Mucosa of gallbladder (tissue), 1 donor: Measurements from ENCODE around the gene TMTC1. TPM values are rescaled to one million over a fixed set of nuclear protein-coding genes. Genes with fewer than 3 reads are reported as not detected.

Source experiments
- DNase-seq: peaks from one replicate; pipeline ENCODE4 v3.0.0-alpha.2; 2020; ENCODE audit warnings: low spot score
- total RNA-seq: library from RNA; stranded (reverse); gene quantifications from one replicate; pipeline ENCODE4 v1.2.1, GENCODE V29; 2021
- donor health status: DM: no; HTN: no; CAD: no.

The TMTC1 gene
- total RNA-seq, 1 donor from 2014 or later, result 20.6 TPM

DNA sequence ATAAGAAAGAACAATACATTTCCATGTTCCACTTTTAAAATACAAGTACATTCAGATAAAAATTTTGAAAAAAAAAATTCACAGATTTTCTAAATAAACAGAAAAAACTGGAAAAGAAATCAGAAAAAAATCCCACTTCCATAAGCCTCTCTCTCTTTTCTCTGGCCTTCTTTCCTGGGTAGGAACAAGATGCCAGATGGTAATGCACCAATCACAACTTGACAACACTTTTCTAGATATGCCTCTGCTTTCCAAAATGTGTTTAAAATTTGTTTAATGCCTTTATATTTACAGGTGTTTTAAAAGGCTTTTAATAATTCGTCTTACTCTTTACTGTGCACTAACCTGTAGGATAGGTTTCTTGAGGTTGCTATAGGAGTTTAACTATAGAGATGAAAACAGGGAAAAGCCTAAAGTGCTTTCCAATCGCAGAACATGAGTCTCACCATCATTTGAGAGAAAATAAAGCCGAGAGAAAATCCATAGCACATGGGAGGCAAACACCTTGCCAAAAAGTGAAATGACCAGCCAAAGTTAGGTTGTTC is 74.2 kb downstream of the TMTC1 start:
- no peak for DNase-seq

DNA sequence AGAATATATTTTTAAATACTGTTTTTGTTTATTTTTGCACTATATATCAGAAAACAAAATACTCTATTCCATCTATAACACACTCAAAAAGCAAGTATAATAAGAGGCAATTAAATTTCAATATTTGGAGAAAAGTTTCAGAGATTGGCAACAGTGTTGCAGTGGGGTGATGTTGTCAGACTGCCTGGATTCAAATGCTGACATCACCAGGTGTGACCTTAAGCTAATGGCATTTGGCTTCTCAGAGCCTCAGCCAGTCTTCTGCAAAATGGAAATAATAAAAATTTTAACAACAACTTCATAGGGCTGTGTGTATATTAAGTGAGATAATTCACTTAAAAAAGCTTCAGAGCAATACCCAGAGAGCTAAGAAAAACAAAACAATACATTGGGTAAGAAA is 74.7 kb downstream of the TMTC1 start:
- DNase-seq, result no peak

DNA sequence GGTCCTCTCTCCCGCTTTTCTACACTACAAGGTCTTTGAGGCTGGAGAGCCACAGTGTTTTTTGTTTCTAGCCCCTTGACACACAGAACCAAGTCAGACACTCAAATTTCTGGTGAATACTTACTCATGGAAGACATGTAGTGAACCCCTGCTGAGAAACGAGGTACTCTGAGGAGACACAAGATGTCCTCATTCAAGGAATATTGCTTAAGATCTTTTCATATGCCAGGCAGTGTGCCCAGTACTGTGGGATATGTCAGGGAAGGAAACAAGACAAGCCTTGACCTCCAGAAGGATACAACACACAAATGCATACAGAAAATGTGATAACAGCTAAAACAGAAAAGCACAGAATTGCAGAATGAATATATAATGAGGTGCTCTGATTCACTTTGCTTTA is 75.9 kb downstream of the TMTC1 start:
- no peak for DNase-seq

DNA sequence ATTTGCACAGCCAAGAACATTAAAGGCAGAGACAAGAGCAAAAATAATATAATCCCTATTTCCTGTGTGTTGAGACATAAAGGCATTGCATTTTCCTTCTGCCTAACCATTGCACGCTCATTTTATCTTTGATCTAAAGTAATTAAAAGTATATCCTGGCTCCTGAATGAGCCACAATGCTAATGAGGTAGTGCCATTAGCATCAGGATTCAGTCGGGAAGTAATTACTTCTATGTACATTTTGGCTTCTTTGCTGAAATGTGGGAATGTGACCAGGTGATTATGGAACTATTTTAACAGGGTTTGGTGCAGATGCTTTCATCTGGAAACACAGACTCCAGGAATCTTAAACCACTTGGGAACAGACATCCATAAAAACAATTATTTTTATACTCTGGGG is 77.4 kb downstream of the TMTC1 start:
- DNase-seq, result no peak

DNA sequence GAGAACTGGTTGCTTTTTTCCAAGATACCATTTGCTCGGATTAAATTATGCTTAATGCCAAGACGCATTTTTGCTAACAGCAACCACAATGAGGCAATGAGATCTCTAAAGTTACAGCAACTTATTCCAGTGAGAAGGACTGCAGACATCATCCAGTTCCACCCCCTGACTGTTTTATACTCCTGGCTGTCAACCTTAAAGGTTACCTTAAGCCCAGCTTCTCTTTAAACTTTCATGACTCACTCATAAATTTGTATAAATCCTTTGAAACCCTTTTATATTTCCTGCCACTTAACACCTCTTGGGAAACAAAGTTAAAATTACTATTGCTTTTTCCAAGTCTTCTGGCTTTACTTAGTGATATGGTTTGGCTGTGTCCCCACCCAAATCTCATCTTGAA is 80.2 kb downstream of the TMTC1 start:
- no peak for DNase-seq

DNA sequence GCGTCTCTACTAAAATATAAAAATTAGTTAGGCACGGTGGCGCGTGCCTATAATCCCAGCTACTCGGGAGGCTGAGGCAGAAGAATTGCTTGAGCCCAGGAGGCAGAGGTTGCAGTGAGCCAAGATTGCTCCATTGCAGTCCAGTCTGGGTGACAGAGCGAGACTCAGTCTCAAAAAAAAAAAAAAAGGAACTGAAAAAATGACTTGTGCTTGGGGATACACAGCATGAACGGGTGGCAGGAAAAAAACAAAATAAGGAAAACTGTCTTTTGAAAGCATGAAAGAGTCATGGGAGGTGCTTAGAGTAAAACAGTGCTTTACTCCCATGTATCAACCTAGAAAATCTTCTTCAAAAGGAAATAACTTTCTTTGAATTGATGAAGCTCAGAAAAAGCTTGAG is 80.8 kb downstream of the TMTC1 start:
- DNase-seq, result no peak

DNA sequence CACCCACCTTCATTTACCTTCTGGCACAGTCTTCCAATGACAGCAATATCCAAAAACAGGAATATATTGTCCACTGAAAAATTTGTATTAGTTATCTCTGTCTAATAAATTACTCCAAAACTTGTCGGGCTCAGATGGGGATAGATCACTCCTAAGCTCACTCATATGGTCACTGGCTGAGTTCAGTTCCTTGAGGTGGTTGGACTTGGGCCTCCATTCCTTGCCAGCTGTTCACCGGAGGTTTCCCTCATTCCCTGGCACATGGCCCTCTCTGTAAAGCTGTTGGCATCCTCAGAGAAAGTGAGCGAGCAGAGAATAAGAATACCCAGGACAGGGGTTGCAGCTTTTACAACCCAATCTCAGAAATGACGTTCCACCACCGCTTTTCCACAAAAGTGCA is 81.5 kb downstream of the TMTC1 start:
- DNase-seq, result no peak

DNA sequence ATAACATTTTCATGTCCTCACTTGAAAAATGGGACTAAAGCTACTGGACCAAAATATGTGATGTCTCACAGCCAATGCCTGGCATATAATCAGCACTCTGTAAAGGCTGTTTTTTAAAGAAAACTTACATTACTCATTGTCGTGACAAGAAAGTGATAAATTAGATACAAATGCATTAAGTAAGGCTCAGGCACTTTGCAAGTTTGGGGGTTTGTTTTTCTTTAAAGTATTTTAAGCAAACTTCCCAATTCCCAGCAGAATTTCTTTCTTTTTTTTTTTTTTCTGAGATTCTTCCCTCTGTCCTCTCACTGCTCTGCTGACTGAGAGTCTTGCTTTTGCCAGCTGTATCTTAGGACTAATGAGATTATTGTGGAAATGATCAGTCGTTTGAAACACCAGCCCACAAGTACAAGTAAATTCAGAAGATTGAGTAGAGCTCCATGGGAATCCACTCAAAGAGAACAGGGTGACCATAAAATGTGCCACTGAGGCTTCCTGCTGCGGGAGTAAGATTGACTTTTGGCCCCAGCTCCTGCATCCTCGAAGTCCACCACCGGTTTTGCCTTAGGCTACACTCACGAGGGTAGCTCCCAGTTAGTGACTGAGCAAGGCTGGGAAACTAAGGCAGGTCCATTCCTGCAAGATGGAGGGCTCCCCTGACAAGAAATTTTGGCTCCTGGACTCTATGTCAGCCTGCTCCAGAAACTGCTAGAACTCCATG is 82.8 kb downstream of the TMTC1 start:
- no peak for DNase-seq

DNA sequence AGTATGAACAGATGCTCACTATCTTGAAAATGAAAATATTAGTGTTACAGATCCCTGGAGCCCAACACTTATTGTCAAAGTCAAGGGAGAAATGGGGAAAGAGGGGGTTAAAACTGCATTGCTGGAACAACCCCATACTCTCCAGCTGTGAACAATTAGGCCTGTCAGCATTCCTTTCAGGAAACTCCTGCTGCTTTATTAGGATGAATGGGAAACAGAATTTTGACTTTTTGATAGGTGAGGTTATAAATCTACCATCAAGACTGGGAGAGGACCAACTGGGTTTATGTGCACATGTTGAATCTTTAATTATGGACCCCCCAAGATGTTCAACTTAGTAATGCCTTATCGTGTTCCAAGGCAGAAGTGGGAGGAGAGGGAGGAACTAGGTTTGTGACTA is 85.0 kb downstream of the TMTC1 start:
- no peak for DNase-seq

DNA sequence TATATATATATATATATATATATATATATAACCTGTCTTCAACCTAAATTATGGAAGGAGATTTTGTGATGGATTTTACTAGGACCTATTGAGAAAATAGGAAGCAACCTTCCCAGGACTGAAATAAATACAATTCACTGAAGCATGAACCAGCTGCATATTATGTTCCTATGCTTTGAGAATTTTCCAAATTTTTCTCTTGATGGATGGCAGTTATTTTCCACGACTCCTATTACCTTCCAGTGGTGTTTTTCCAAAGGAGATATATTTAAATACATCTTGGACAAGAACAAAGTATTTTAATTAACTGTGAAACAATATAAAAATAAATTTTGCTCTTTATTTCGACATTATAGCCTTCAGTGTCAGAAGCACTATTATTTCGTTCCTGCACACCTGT is 87.9 kb downstream of the TMTC1 start:
- no peak for DNase-seq

DNA sequence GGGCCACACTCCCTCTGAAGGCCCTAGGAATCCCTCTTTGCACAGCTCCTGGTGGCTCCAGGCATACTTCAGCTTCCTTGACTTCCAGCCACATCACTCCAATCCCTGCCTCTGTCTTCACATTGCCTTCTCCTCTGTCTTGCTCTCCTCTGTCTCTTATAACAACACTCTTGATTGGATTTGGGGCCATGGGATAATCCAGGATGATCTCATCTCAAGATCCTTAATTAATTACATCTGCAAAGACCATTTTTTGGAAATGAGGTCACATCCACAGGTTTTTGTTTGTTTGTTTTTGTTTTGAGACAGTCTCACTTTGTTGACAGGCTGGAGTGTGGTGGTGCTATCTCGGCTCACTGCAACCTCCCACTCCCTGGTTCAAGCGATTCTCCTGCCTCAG is 88.7 kb downstream of the TMTC1 start:
- no peak for DNase-seq

DNA sequence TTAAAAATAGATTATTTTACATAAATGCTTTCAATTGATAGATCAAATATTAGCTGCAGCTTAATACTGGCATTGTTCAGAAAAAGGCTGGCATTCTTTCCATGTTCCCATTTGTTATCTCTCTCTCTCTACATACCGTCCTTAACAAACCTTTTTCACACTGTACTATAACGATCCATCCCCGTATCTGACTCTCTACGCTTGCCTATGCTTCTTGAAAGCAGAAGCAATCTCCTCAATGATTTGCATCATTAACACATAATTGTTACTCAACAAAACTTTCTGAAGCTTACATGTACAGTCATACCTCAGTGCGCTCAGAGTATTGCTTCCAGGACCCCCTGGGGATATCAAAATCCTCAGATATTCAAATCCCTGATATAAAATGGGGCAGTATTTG is 89.7 kb downstream of the TMTC1 start:
- DNase-seq, result no peak

DNA sequence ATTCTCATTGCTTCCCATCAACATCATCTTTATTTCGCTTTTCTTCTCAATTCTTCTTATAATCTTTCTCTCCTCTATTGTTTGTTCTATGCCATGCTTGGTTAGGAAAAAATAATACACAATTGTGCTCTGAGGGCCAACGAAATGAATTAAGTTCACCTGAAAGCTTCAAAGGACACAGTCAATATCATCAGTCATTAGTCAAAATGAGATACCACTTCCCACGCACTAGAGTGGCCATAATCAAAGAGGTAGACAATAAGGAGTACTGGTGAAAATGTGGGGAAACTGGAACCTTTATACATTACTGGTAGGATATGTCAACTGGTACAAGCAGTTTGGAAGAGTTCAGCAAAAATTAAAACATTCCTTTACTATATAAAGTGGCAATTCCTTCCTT is 91.5 kb downstream of the TMTC1 start:
- no peak for DNase-seq

DNA sequence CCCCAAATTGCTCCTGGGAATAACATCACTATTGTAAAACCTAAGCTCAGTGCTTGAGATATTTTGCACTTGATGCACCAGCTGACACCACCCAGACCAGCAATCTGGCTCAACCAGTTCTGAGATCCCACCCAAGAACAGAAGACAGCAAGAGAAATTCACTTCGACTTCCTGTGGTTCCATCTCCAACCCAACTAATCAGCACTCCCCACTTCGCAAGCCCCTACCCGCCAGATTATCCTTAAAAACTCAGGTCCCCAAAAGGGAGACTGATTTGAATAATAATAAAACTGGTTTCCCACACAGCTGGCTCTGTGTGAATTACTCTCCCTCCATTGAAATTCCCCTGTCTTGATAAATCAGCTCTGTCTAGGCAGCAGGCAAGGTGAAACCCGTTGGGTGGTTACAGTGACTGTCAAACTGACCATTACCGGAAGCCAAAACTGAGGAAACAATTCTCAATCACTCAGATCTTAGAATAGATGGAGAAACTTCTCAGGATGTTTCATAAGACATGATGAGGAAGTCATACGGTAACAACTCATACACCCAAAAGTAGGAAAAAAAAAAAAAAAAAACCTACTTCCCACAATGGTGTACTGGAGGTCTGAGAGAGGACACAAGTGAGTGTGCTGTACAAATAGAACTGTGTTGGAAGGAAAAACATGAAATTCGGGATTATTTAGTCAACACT is 92.4 kb downstream of the TMTC1 start:
- DNase-seq, result no peak

DNA sequence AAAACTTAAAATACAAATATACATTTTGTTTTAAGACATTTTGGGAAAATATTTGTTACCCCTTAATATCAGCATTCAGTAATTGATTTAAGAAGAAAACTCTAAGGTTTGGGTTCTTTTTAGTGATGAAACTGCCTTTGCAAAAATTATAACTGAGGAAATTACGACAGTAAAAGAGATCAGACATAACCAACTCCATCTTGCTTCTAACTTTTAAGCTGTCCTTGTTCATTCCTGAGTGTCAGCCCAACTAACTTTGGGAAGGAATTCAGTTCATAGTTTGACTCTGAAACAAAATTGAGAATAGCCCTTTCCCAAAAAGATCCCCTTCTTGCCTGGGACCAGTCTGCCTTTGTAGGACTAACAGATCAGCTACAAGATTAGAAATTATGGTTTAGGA is 93.0 kb downstream of the TMTC1 start:
- DNase-seq, result no peak

DNA sequence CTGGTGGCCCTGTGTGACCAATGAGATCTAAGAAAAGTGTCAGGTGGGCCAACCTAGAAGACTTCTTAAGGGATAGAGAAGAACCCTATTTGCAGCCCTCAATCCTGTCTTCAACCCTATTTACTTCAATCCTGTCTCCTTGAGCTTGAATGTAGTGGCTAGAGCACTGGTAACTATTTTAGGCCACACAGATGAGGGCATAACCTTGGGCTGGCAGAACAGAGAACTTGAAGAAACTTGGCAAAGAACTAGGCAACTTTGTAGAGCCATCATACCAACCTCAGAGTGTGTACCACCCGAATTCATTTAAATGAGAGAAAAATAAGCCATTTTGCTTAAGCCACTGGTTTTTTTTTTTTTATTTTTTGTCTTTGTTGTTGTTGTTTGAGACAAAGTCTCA is 94.8 kb downstream of the TMTC1 start:
- DNase-seq, result no peak

DNA sequence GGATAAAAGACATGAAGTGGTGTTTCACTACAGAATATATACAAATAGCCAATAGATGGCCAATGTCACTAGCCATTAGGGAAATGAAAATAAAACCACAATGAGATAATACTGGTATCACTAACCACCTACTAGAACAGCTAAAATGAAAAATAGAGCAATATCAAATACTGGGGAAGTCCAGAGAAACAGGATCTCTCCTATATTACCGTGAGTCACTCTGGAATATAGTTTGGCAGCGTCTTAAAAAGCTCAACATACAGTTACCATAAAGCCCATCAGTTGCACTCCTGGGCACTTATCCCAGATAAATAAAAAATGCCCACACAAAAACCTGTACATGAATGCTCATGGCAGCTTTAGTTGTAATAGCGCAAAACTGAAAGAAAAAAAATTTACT is 101.7 kb downstream of the TMTC1 start:
- DNase-seq, result no peak

DNA sequence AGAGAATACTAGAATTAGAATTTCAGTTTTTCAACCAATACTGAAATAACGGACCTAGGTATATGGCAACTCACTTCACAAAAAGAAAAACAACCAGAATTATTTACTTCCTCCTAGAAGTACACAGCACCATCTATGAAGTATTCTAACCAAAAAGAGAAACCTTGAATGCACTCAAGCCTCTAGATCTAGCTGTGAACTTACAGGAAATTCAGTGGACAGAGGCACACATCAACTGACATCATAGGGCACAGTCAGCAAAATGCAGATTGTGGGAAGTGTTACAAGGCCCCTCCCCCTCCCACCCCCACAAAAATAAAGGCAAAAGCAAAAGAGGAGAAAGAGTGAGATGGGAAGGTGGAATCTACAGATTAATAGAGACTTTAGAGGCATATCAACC is 102.4 kb downstream of the TMTC1 start:
- no peak for DNase-seq

DNA sequence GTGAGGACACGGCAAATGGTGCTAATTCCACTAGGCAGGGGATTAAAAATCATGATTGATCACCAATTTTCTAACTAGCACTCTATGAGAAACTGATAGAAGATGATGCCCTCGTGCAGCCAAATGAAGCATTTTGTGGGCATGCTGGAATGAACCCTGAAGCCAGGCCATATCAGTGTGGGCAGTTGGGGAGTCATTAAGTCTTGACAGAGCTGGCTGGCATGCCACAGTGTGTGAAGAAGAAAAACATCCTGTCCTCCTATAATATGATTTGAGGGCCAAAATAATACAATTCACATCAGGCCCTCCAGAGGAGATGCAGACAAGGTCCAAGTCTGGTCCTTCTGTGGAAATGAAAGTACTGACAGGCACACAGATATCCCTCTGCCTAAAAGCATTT is 107.1 kb downstream of the TMTC1 start:
- DNase-seq, result no peak

DNA sequence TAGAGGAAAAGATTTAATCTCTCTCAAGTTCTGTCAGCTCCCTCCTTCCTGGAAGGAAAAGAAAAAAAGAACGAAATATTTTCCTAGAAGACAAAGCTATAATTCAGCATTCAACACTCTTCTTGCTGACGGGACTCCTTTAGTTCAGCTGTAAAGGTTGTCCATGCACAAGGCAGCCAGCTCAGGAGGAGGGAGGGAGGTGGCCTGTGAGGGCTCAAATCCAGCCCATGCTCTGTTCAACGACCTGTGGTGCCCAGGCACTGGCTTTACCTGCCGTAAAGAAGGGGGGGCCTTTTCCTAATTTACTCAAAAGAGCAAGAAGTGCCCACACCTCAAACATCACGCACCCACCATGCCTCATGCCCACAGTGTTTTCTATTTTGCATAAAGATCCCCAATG is 109.3 kb downstream of the TMTC1 start:
- DNase-seq, result no peak

DNA sequence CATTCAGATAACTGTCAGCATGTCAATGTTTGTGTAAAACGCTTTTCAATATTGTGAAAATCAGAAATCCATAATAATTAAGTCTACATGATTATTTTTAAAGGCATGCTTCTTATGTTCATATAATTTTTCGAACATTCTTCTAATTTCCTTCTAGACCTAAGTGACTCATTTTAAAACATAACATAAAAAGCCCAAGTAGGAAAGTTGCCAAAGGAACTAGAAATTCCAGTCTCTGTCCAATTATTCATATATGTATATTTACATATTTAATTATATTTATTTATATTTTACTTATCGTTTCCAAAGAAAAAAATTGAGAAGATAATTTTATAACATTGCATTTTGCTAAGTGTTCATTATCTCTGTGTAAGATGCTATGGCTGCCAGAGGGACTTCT is 110.4 kb downstream of the TMTC1 start:
- no peak for DNase-seq

DNA sequence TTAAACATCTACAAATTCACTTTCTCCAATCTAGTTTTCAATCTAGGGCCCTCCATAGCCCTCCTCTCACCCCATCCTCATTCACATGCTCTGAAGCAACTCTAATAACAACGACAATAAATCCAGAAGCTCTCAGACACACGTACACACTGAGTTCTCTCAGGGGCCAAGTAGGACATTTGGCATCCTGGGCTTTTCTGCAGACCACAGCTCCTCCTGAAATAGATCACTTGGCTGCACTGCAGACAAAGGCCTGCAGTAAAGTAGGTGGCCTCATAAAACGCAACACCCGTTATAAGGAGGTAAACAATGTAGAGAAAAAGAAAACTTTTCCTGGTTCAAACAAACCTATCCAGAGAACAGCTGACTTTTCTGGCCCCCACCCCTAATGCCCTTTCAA is 111.2 kb downstream of the TMTC1 start:
- no peak for DNase-seq

DNA sequence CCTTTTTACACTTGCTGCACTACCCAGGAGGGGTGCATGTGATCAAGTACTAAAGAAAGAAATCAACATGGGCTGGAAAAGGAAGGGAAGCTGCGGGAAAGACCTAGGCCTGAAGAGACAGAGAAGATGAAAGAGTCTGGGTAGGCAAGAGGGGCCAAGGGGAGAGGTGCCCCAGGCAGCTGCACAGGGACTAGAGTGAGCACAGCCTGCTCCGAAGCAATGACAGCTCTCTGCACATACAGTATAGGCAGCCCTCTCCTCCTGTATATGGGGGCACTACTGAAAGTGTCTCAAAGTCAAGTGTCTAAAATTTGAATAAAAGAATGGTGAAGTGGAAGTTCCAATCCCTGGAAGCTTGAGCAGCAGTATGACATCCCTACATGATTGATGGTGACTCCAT is 112.0 kb downstream of the TMTC1 start:
- no peak for DNase-seq

DNA sequence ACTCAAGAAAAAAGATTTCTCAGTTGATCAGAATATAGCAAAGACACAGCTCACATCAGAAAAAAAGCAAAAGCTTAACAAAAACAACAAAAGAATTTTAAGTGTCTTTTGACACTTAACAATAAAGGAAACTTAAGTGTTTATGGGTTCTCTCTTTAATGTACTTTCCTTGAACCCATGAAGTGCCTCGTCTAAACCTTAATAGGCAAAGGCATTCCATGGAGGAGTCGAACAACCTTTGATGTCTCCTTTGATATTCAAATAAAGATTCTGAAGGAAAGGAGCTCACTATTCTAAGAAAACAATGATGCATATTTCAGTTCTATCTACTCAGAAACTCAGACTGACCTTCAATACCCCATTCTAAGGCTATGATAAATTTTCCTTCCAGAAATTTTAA is 116.7 kb downstream of the TMTC1 start:
- no peak for DNase-seq
